Tibial artery (tissue), 4 donors: ENCODE data around the gene SLC22A16.

Experiments used
- DNase-seq, 2 donors: peaks; one replicate each; pipeline ENCODE4 v3.0.0-alpha.2; 2019
- H3K27ac ChIP-seq, 2 donors: fragments of 200-600 bp; sonication (generic) in 1 of 2; 1 replicate in 1 of 2; 2 replicates in 1 of 2; pipeline ENCODE4 v1.5.1; 2018 to 2019; ENCODE audit warnings: mild to moderate bottlenecking in 1 of 2
- H3K27me3 ChIP-seq, 2 donors: fragments of 200-600 bp; sonication (generic) in 1 of 2; one replicate each; pipeline versions ENCODE4 v1.5.1 to v1.6.0; 2016 to 2019
- H3K36me3 ChIP-seq, 3 donors: fragments of 200-600 bp; sonication (generic) in 2 of 3; one replicate each; pipeline ENCODE4 v1.5.1; 2016 to 2019; ENCODE audit warnings: mild to moderate bottlenecking in 2 of 3
- H3K4me1 ChIP-seq, 4 donors: fragments of 200-600 bp; sonication (generic) in 2 of 4; 1 replicate in 3 of 4; 2 replicates in 1 of 4; pipeline ENCODE4 v1.5.1; 2016 to 2019
- H3K4me3 ChIP-seq, 2 donors: fragments of 200-600 bp; sonication (generic) in 1 of 2; 1 replicate in 1 of 2; 2 replicates in 1 of 2; pipeline ENCODE4 v1.5.1; 2018 to 2019; ENCODE audit warnings: mild to moderate bottlenecking in 2 of 2
- H3K9me3 ChIP-seq, 3 donors: fragments of 200-600 bp; sonication (generic) in 1 of 3; one replicate each; pipeline ENCODE4 v1.5.1; 2016 to 2019
- intact Hi-C: fragments of 100-400 bp; cut with DNase I; formaldehyde crosslinking; loops from one replicate; pipeline ENCODE4 v1.15.0; 2023; ENCODE audit warnings: low total_unique reads
- TF ChIP-seq, protein P1 (sequence below), 2 experiments: fragments of 200-600 bp in 1 of 2; fragments of 450-650 bp in 1 of 2; IDR thresholded peaks; one replicate each; pipeline ENCODE4 v1.5.1; 2017 to 2019; ENCODE audit warnings: antibody characterized with exemption in 2 of 2, mild to moderate bottlenecking in 1 of 2, moderate library complexity in 1 of 2

Gene SLC22A16

GRCh38 chr6:110421749-110422443 is 54.5 kb downstream of the SLC22A16 start:
- H3K36me3 ChIP-seq, result no peaks in the 10 kb centered on the region
- no peak overlapping the region for H3K4me3 ChIP-seq
- H3K27me3 ChIP-seq, result no peaks in the 10 kb centered on the region
- no peak overlapping the region for H3K27ac ChIP-seq
- no peak for DNase-seq
- H3K9me3 ChIP-seq, result no peaks in the 10 kb centered on the region
- peaks cover 0 to under 1% (median 0%) of the 10 kb centered on the region in 4 donors for H3K4me1 ChIP-seq
- TF ChIP-seq, protein P1, sequence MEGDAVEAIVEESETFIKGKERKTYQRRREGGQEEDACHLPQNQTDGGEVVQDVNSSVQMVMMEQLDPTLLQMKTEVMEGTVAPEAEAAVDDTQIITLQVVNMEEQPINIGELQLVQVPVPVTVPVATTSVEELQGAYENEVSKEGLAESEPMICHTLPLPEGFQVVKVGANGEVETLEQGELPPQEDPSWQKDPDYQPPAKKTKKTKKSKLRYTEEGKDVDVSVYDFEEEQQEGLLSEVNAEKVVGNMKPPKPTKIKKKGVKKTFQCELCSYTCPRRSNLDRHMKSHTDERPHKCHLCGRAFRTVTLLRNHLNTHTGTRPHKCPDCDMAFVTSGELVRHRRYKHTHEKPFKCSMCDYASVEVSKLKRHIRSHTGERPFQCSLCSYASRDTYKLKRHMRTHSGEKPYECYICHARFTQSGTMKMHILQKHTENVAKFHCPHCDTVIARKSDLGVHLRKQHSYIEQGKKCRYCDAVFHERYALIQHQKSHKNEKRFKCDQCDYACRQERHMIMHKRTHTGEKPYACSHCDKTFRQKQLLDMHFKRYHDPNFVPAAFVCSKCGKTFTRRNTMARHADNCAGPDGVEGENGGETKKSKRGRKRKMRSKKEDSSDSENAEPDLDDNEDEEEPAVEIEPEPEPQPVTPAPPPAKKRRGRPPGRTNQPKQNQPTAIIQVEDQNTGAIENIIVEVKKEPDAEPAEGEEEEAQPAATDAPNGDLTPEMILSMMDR (IDR thresholded peaks at IDR 0.05), result no peak
- intact Hi-C loops, result no loop called here

DNA sequence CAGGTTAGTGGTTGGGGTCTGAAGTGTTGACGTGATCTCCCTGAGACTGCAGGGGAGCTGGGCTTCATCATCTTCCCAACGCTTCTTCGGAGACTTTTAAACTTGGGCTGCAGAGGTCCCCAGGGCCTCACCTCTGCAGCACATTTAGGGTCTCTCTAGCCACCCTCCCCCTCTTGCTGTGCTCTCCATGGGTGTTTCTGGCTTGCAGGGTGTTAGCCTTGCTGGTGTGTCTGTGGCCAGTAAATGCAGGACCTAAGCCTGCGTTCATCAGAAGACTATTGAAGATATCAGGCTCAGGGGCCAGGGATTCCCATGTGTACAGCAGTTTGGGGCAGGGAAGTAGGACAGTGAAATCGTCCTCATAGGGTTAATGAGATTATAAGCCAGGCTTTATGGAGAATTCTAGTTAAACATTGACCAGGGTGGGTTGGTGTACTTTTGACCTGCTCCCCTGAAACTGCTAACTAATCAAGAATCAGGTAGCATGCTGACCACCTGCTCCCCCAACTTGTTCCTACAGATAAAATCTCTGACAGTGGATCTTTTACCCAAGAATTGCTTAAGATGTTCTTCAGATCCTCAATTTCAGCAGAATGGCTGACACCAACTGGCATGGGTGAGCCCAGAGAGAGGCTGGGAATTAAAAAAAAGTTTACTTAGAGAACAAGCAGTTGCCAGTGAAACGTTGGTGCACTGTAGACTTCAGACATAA is 57.2 kb downstream of the SLC22A16 start:
- H3K4me3 ChIP-seq, result no peak overlapping the region
- no peak for DNase-seq
- TF ChIP-seq, protein P1 (IDR thresholded peaks at IDR 0.05), result no peak
- no peaks in the 10 kb centered on the region for H3K36me3 ChIP-seq
- H3K27me3 ChIP-seq, result no peaks in the 10 kb centered on the region
- H3K27ac ChIP-seq, result no peak overlapping the region
- peaks cover 0 to 21% (median 16%) of the 10 kb centered on the region in 4 donors for H3K4me1 ChIP-seq
- no peaks in the 10 kb centered on the region for H3K9me3 ChIP-seq
- intact Hi-C loops, result no loop called here

DNA sequence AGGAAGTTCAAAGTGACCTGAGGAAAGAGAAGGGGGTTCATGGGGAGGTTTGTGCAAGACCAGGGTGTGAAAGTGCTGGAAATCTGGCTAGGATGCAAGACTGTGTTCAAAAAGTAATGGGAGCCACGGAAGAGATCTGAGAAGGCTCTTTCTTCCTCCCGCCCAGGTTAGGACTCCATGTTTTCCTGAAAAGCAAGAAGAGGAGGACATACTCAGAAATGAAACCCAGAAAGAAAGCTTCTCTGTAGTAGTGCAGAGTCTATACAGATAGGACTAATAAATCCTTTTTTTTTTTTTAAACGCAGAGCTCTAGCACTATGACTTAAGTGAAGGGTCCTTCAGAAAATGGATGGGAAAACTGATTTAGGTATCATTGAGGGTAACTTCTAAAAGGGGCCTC is 57.8 kb downstream of the SLC22A16 start:
- TF ChIP-seq, protein P1 (IDR thresholded peaks at IDR 0.05), result no peak
- no peaks in the 10 kb centered on the region for H3K27me3 ChIP-seq
- peaks cover 0 to 21% (median 17%) of the 10 kb centered on the region in 4 donors for H3K4me1 ChIP-seq
- no peak overlapping the region for H3K27ac ChIP-seq
- no peak for DNase-seq
- intact Hi-C loops, result no loop called here
- H3K9me3 ChIP-seq, result no peaks in the 10 kb centered on the region
- no peak overlapping the region for H3K4me3 ChIP-seq
- no peaks in the 10 kb centered on the region for H3K36me3 ChIP-seq

- Histone ChIP-seq H3K4me3 (peak within 1 kb of the TSS; percentile 46 to 50), H3K4me1 (peaks cover 0 to 21% (median 17%) of the 10 kb centered on the region in 4 donors), H3K36me3 (no peaks in the 10 kb centered on the region), H3K9me3 (no peaks in the 10 kb centered on the region), H3K27ac (peak within 1 kb of the TSS; percentile 75 to 79), H3K27me3 (no peaks in the 10 kb centered on the region)
- DNase-seq, result peak; percentile 77 to 93
- TF ChIP-seq, protein P1 (IDR thresholded peaks at IDR 0.05), result no peak
- intact Hi-C loops, result no loop called here
These were observed 61.1 kb downstream of the SLC22A16 start, which contains the start of gene DDO for GRCh38 chr6:110415086-110415916. DDO (minus strand) TSS chr6:110415575; CDS start chr6:110413462, 2,113 bp downstream.

DNA sequence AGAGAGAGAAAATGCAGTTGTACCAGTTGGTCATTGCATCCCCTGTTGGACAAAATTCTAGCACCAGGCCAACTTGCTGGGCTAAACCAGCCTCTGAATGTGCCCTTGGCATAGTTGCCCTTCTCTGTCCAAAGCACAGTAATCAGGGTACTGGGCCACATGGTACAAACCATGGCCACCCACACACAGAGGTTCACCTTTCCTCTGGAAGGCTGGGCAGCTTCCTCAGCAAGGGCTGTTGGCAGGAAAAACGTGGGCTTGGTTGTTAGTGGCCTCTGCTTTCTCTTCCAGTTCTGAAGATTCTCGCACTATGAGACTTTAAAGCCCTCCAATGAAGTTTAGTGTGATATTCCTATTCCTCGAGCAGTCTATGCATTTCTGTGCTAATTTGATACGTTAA is 61.7 kb downstream of the SLC22A16 start:
- no peak for DNase-seq
- TF ChIP-seq, protein P1 (IDR thresholded peaks at IDR 0.05), result no peak
- Histone ChIP-seq H3K4me1 (peaks cover 0 to 21% (median 17%) of the 10 kb centered on the region in 4 donors), H3K27ac (peak overlapping the region; percentile 75 to 79), H3K36me3 (no peaks in the 10 kb centered on the region), H3K27me3 (no peaks in the 10 kb centered on the region), H3K9me3 (no peaks in the 10 kb centered on the region), H3K4me3 (peak overlapping the region; percentile 46 to 50)
- intact Hi-C loops, result no loop called here
